GM21526 (cell line): ENCODE measurements around the gene GCG.

Experiments used
- ATAC-seq: cut with Tn5 transposase; IDR thresholded peaks from one replicate; pipeline ENCODE4 v1.9.1; 2021; ENCODE audit warnings: moderate library complexity; ENCODE audit not compliant: unreplicated experiment, low FRiP score

The GCG gene

GRCh38 chr2:162153608-162154224, 1.7 kb upstream of the GCG start:
- ATAC-seq, result peak; percentile 99

DNA sequence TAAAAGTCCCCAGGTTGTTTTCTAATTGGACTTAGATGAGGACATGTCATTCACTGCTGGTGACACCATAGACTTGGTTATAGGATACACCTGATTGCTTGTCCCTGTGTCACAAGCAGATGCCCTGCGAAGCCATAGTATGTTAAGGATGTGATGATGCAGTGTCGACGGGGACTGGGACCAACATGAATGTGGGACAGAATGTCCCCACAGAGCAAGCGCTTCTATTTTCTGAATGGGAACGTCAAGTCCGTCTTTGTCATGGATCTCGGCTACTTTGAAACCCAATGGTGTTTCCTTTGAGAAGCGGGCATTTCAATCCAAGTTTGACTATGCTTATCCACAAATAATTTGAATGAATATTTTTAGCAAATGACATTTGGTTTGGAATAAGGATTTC, 2.1 kb downstream of the GCG start:
- no peak for ATAC-seq

DNA sequence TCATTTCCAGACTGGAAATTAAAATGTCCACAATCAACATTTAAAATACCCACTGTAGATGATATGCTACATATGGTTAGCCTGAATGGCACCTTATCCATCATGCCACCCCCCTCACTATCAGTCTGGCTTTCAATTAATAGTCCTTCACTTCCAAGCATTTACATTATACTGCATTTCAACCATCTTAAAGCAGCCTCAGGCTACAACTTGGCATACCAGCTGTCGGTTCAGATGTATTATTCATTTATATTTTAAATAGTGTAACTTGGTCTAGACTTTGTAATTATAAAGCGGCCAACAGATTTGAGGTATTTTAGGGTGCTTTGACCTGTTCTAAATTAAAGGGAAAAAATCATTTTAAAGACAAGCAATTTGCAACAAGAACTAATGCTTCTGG, 2.6 kb downstream of the GCG start:
- ATAC-seq, result no peak

- ATAC-seq, result no peak
These were observed 3.1 kb downstream of the GCG start for GRCh38 chr2:162148956-162149355.

GRCh38 chr2:162143969-162144368, 8.1 kb downstream of the GCG start:
- ATAC-seq, result no peak

DNA sequence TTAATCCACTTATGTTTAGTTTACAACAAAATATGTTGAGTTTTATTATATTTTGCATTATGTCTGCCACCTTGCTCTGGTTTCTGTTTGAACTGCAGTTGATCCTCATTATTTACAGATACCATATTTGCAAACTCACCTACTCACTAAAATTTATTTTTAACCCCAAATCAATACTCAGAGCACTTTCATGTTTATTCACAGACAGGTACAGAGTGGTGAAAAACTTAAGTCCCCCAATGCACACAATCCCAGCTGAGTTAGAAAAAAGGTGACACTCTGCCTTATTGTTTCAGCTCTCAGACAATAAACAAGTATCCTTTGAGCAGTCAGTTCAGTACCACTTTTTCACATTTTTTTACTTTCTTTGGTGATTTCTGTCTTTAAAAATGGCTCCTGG, 13.7 kb downstream of the GCG start:
- no peak for ATAC-seq

DNA sequence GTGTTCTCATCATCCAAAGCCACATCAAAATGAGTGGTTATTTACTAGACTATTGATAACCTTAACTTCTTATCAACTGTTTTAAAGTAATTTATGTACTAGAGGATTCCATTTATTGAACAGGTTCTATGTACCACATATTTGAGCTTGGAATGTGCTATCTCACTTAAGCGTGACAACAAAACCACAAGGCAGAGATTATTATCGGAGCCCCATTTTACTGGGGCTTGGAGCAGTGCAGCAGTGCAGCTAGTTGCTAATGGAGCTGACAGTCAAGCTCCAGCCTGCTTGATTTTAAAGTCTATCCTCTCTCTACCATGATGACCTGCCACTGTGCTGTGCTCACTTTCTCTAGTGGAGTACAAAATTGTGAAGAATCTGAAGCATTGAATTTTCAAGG, 24.6 kb downstream of the GCG start:
- ATAC-seq, result no peak

DNA sequence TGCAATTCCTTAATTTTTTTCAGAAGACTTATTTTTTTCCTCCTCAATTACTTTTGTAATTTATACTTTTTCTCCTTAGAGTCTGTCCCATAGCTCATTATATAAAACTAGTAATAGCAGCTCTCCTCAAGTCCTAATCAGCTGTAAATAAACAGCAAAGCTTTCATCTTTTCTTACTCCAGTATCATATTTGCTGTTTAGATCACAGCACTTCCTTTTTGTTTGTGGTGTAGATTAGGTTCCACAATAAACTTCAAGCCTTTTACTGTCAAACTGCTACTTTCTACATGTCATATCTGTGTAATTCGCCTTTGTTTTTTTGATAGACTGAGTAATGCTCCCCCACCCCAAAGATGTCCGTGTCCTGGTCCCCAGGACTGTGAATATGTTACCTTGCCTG, 25.5 kb downstream of the GCG start:
- ATAC-seq, result no peak

- peak; percentile 97 for ATAC-seq
These were observed 25.9 kb downstream of the GCG start for GRCh38 chr2:162126111-162126519.

- no peak for ATAC-seq
These were observed 26.9 kb downstream of the GCG start for GRCh38 chr2:162125138-162125537.

- ATAC-seq, result peak; percentile 52
These were observed 28.0 kb downstream of the GCG start for GRCh38 chr2:162123806-162124758.

- no peak for ATAC-seq
These were observed 33.6 kb downstream of the GCG start for GRCh38 chr2:162118166-162119031.

GRCh38 chr2:162116352-162116751, 35.7 kb downstream of the GCG start:
- no peak for ATAC-seq

DNA sequence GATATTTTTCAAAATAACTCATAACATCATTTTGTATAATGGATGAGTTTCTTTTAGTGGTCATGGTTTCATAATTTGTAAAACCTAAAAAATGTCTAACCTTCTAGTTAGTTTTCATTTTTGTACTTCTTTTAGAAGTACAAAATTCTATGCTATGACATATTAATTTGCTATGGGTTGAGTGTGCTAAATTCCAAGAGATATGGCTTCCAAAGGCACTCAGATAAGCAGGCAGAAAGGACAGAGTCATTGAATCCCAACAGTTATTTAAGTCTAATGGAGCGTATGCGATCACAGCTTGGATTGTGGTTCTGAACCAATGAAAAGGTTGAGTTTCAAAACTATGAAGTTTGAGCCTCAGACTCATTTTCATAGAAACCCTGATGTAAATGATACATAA, 37.0 kb downstream of the GCG start:
- ATAC-seq, result no peak

DNA sequence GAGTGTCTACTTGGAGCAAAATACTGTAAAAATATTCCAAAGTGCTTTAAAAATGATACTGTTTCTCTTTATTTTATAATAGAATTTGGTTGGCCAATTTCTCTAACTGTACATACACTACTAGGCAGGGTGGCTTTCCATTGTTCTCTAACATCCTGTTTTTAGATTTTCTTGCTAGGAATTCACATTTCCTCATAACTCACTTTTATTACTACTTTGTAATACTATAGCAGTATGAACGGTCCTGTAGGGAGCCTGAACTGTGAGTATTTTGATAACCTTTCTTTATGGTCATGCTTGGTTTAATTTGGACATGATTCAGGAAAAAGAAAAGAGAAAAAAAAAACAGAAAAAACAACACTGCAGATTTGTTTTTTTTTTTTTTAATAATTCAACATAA, 37.8 kb downstream of the GCG start:
- no peak for ATAC-seq

DNA sequence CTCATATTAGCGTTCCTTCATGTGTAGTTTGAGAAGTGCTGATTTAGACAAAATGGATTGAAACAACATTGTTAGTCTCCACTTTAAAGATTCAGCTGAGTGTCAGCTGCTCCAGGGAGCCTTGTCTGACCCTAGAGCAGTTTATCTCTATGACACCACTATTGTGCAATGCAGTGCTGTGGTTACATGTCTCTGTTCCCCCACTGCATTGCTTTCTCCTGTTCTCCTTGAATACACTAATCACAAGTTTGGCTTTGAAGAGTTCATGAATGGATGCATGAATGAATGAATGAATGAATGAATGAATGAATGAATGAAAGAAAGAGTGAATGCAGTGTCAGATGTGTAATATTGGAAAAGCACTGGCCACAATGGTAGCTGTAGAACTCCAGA, 38.3 kb downstream of the GCG start:
- no peak for ATAC-seq

DNA sequence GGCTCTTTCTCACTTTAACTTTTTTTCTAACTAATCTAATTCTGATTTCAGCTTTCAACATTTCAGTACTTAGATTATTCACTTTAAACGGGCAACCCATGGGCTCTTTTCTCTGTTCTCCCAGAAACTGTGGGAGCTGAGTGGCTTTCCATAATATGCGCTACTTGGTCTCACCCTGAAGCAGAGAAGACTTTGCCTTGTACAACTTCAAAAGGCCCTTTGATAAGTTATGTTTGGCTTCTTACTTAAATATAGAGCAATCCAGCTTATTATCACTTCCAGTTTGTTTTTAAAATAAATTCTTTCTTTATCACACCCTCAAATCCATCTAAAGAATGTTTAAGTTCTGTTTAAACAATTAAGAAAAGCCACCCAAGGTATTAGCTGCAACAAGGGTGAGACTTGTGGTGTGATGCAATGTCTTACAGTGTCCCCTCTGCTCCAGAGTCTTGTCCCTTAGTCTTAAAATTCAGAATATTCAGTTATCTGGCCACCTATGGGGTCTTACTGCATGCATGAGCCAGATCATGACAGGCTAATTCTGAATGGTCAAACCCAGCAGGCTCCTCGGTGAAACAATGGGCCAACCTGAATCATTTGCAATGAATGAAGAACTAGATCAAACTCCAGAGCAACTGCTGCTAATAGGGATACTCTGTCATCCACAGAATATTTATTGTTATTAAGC, 38.8 kb downstream of the GCG start:
- no peak for ATAC-seq

DNA sequence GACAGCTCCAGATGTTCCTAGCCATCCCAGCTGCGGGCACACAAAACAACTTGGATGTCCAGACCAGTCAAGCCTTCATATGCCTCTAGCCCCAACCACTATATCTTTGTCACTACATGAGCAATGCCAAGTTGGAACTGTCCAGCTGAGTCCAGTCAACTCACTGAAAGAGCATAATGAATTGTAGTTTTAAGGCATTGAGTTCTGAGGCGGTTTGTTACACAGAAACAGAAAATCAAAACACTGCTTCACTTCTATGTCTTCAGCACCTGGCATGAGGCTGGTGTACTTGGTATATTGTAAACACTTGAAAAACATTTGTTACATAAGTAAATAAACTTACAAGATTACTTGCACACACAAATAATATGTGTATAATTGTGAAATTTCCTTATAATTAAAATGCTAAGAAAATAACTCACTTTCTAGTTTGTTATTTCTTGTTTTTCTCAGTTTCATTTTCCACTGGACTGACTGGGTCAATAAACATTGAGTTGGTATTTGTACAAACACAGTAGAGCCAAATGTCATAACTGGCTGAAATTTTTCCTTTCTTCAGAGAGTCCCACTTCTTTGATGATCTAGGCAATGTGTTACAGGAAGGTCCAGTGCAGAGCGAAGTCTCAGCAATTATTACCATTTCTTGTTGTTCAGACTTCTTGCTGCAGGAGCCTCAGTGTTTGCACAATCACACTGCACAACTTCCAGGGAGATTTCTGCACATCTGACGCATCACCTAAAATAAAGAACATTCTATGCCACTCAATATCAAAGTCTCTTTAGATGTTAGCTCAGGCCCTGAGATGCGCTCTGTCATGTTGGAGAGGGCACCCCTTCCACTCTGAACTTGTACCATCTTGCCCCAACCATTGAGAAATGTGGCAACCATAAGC, 39.8 kb downstream of the GCG start:
- ATAC-seq, result no peak

DNA sequence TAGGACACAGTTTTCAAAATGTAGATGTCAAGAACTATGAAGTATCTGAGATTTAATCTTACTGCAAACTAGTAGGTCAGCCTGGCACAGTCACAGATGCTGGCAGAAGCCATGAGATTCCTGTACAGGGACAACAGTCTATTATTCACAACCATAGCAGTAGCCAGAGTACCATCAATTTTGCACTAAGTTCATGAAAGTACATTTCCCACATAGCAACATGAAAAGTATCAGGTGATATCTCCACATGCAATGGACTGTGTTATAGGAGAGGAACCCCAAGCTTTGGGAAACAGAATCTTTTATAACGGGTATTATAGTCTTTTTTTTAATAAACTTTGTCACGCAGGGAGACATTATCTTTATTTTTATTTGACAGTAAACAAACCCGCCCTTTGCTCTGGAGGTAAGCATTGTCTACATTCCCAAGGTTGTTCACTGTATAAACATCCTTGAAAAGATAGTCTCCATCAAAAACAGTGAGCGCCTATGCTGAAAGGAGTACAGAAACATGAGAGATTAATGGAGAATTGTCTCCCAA, 44.6 kb downstream of the GCG start:
- ATAC-seq, result no peak
